ENCODE results near the gene SPINT3. TPM values are rescaled to one million over a fixed set of nuclear protein-coding genes. Genes with fewer than 3 reads are reported as not detected.

Gene SPINT3
- polyA plus RNA-seq, 2 donors = not detected

GRCh38 chr20:45539382-45539781 lies 24.0 kb upstream of the SPINT3 start, which contains the start of gene WFDC6:
Gene WFDC6, minus strand, starts transcription at chr20:45539482. Its CDS starts 75 bp downstream, at chr20:45539407.
- H3K4me3 ChIP-seq (ENCODE audit: low read depth in 1 of 2, low read length in 2 of 2) = no peak within 1 kb of the TSS
- H3K36me3 ChIP-seq (ENCODE audit: control insufficient read depth in 2 of 2, insufficient read depth in 2 of 2, low read length in 1 of 2) = no peaks in the 10 kb centered on the region
- 47 to 63% methylated on average over 2 of the region's 2 CpGs for WGBS, 2 donors
- peaks cover 3% of the 10 kb centered on the region in 2 donors for H3K4me1 ChIP-seq (ENCODE audit: control insufficient read depth in 2 of 2, insufficient read depth in 2 of 2, low read length in 1 of 2)
- peaks cover 7 to 37% of the 10 kb centered on the region in 2 donors for H3K27me3 ChIP-seq (ENCODE audit: control insufficient read depth in 1 of 2, insufficient read depth in 2 of 2, low read length in 2 of 2)
- H3K27ac ChIP-seq (ENCODE audit: low read depth in 2 of 2, low read length in 1 of 2) = no peak within 1 kb of the TSS
- H3K9me3 ChIP-seq (ENCODE audit: control insufficient read depth in 2 of 2, insufficient read depth in 1 of 2, low read depth in 1 of 2, low read length in 1 of 2) = no peaks in the 10 kb centered on the region

- Histone ChIP-seq H3K4me1 (ENCODE audit: control insufficient read depth in 2 of 2, insufficient read depth in 2 of 2, low read length in 1 of 2) (peaks cover 3% of the 10 kb centered on the region in 2 donors), H3K27me3 (ENCODE audit: control insufficient read depth in 1 of 2, insufficient read depth in 2 of 2, low read length in 2 of 2) (peaks cover 3 to 41% of the 10 kb centered on the region in 2 donors), H3K36me3 (ENCODE audit: control insufficient read depth in 2 of 2, insufficient read depth in 2 of 2, low read length in 1 of 2) (no peaks in the 10 kb centered on the region), H3K9me3 (ENCODE audit: control insufficient read depth in 2 of 2, insufficient read depth in 1 of 2, low read depth in 1 of 2, low read length in 1 of 2) (no peaks in the 10 kb centered on the region), H3K4me3 (ENCODE audit: low read depth in 1 of 2, low read length in 2 of 2) (no peak overlapping the region), H3K27ac (ENCODE audit: low read depth in 2 of 2, low read length in 1 of 2) (no peak overlapping the region)
- WGBS, 2 donors = 53 to 58% methylated on average over 7 of the region's 7 CpGs
These were observed 22.9 kb upstream of the SPINT3 start for GRCh38 chr20:45538209-45538799.

- H3K36me3 ChIP-seq (ENCODE audit: control insufficient read depth in 2 of 2, insufficient read depth in 2 of 2, low read length in 1 of 2) = no peaks in the 10 kb centered on the region
- H3K4me3 ChIP-seq (ENCODE audit: low read depth in 1 of 2, low read length in 2 of 2) = no peak overlapping the region
- 79% methylated on average over 4 of the region's 4 CpGs for WGBS, 2 donors
- peaks cover 3 to 9% of the 10 kb centered on the region in 2 donors for H3K27me3 ChIP-seq (ENCODE audit: control insufficient read depth in 1 of 2, insufficient read depth in 2 of 2, low read length in 2 of 2)
- no peaks in the 10 kb centered on the region for H3K4me1 ChIP-seq (ENCODE audit: control insufficient read depth in 2 of 2, insufficient read depth in 2 of 2, low read length in 1 of 2)
- no peak overlapping the region for H3K27ac ChIP-seq (ENCODE audit: low read depth in 2 of 2, low read length in 1 of 2)
- no peaks in the 10 kb centered on the region for H3K9me3 ChIP-seq (ENCODE audit: control insufficient read depth in 2 of 2, insufficient read depth in 1 of 2, low read depth in 1 of 2, low read length in 1 of 2)
These were observed 11.9 kb upstream of the SPINT3 start for GRCh38 chr20:45527294-45527693.

GRCh38 chr20:45523821-45524220 lies 8.4 kb upstream of the SPINT3 start:
- no peaks in the 10 kb centered on the region for H3K36me3 ChIP-seq (ENCODE audit: control insufficient read depth in 2 of 2, insufficient read depth in 2 of 2, low read length in 1 of 2)
- WGBS, 2 donors = 70 to 82% methylated on average over 1 of the region's 1 CpG
- peaks cover 3% of the 10 kb centered on the region in 2 donors for H3K27me3 ChIP-seq (ENCODE audit: control insufficient read depth in 1 of 2, insufficient read depth in 2 of 2, low read length in 2 of 2)
- H3K27ac ChIP-seq (ENCODE audit: low read depth in 2 of 2, low read length in 1 of 2) = no peak overlapping the region
- no peaks in the 10 kb centered on the region for H3K9me3 ChIP-seq (ENCODE audit: control insufficient read depth in 2 of 2, insufficient read depth in 1 of 2, low read depth in 1 of 2, low read length in 1 of 2)
- no peaks in the 10 kb centered on the region for H3K4me1 ChIP-seq (ENCODE audit: control insufficient read depth in 2 of 2, insufficient read depth in 2 of 2, low read length in 1 of 2)
- H3K4me3 ChIP-seq (ENCODE audit: low read depth in 1 of 2, low read length in 2 of 2) = no peak overlapping the region

- H3K4me1 ChIP-seq (ENCODE audit: control insufficient read depth in 2 of 2, insufficient read depth in 2 of 2, low read length in 1 of 2) = no peaks in the 10 kb centered on the region
- H3K27me3 ChIP-seq (ENCODE audit: control insufficient read depth in 1 of 2, insufficient read depth in 2 of 2, low read length in 2 of 2) = no peaks in the 10 kb centered on the region
- H3K36me3 ChIP-seq (ENCODE audit: control insufficient read depth in 2 of 2, insufficient read depth in 2 of 2, low read length in 1 of 2) = no peaks in the 10 kb centered on the region
- H3K4me3 ChIP-seq (ENCODE audit: low read depth in 1 of 2, low read length in 2 of 2) = no peak overlapping the region
- no peaks in the 10 kb centered on the region for H3K9me3 ChIP-seq (ENCODE audit: control insufficient read depth in 2 of 2, insufficient read depth in 1 of 2, low read depth in 1 of 2, low read length in 1 of 2)
- WGBS, 2 donors = 23 to 42% methylated on average over 2 of the region's 2 CpGs
- H3K27ac ChIP-seq (ENCODE audit: low read depth in 2 of 2, low read length in 1 of 2) = no peak overlapping the region
These were observed 2.9 kb upstream of the SPINT3 start for GRCh38 chr20:45518282-45518681.

- H3K4me3 ChIP-seq (ENCODE audit: low read depth in 1 of 2, low read length in 2 of 2) = no peak overlapping the region
- H3K36me3 ChIP-seq (ENCODE audit: control insufficient read depth in 2 of 2, insufficient read depth in 2 of 2, low read length in 1 of 2) = no peaks in the 10 kb centered on the region
- 76 to 77% methylated on average over 5 of the region's 5 CpGs for WGBS, 2 donors
- H3K27ac ChIP-seq (ENCODE audit: low read depth in 2 of 2, low read length in 1 of 2) = no peak overlapping the region
- no peaks in the 10 kb centered on the region for H3K4me1 ChIP-seq (ENCODE audit: control insufficient read depth in 2 of 2, insufficient read depth in 2 of 2, low read length in 1 of 2)
- no peaks in the 10 kb centered on the region for H3K9me3 ChIP-seq (ENCODE audit: control insufficient read depth in 2 of 2, insufficient read depth in 1 of 2, low read depth in 1 of 2, low read length in 1 of 2)
- H3K27me3 ChIP-seq (ENCODE audit: control insufficient read depth in 1 of 2, insufficient read depth in 2 of 2, low read length in 2 of 2) = no peaks in the 10 kb centered on the region
These were observed 5.1 kb downstream of the SPINT3 start for GRCh38 chr20:45510242-45510862.

- WGBS, 2 donors = 54 to 75% methylated on average over 4 of the region's 4 CpGs
- H3K27me3 ChIP-seq (ENCODE audit: control insufficient read depth in 1 of 2, insufficient read depth in 2 of 2, low read length in 2 of 2) = no peaks in the 10 kb centered on the region
- no peaks in the 10 kb centered on the region for H3K36me3 ChIP-seq (ENCODE audit: control insufficient read depth in 2 of 2, insufficient read depth in 2 of 2, low read length in 1 of 2)
- no peaks in the 10 kb centered on the region for H3K4me1 ChIP-seq (ENCODE audit: control insufficient read depth in 2 of 2, insufficient read depth in 2 of 2, low read length in 1 of 2)
- no peak overlapping the region for H3K27ac ChIP-seq (ENCODE audit: low read depth in 2 of 2, low read length in 1 of 2)
- H3K9me3 ChIP-seq (ENCODE audit: control insufficient read depth in 2 of 2, insufficient read depth in 1 of 2, low read depth in 1 of 2, low read length in 1 of 2) = no peaks in the 10 kb centered on the region
- no peak overlapping the region for H3K4me3 ChIP-seq (ENCODE audit: low read depth in 1 of 2, low read length in 2 of 2)
These were observed 6.3 kb downstream of the SPINT3 start for GRCh38 chr20:45509091-45509490.

- Histone ChIP-seq H3K27ac (ENCODE audit: low read depth in 2 of 2, low read length in 1 of 2) (no peak overlapping the region), H3K4me1 (ENCODE audit: control insufficient read depth in 2 of 2, insufficient read depth in 2 of 2, low read length in 1 of 2) (no peaks in the 10 kb centered on the region), H3K36me3 (ENCODE audit: control insufficient read depth in 2 of 2, insufficient read depth in 2 of 2, low read length in 1 of 2) (no peaks in the 10 kb centered on the region), H3K27me3 (ENCODE audit: control insufficient read depth in 1 of 2, insufficient read depth in 2 of 2, low read length in 2 of 2) (no peaks in the 10 kb centered on the region), H3K9me3 (ENCODE audit: control insufficient read depth in 2 of 2, insufficient read depth in 1 of 2, low read depth in 1 of 2, low read length in 1 of 2) (peaks cover 0 to 1% of the 10 kb centered on the region in 2 donors), H3K4me3 (ENCODE audit: low read depth in 1 of 2, low read length in 2 of 2) (no peak overlapping the region)
- WGBS, 2 donors = 65 to 77% methylated on average over 7 of the region's 7 CpGs
These were observed 7.1 kb downstream of the SPINT3 start for GRCh38 chr20:45508068-45508886.

GRCh38 chr20:45507011-45507820 lies 8.2 kb downstream of the SPINT3 start:
- WGBS, 2 donors = 72 to 79% methylated on average over 5 of the region's 5 CpGs

More at GRCh38 chr20:45507011-45507820, 8.2 kb downstream of the SPINT3 start:
- Histone ChIP-seq H3K4me1 (ENCODE audit: control insufficient read depth in 2 of 2, insufficient read depth in 2 of 2, low read length in 1 of 2) (no peaks in the 10 kb centered on the region), H3K27ac (ENCODE audit: low read depth in 2 of 2, low read length in 1 of 2) (no peak overlapping the region), H3K27me3 (ENCODE audit: control insufficient read depth in 1 of 2, insufficient read depth in 2 of 2, low read length in 2 of 2) (no peaks in the 10 kb centered on the region), H3K4me3 (ENCODE audit: low read depth in 1 of 2, low read length in 2 of 2) (no peak overlapping the region), H3K9me3 (ENCODE audit: control insufficient read depth in 2 of 2, insufficient read depth in 1 of 2, low read depth in 1 of 2, low read length in 1 of 2) (peaks cover 0 to 3% of the 10 kb centered on the region in 2 donors), H3K36me3 (ENCODE audit: control insufficient read depth in 2 of 2, insufficient read depth in 2 of 2, low read length in 1 of 2) (no peaks in the 10 kb centered on the region)

Data from esophagus (tissue), 2 donors.